Upper lobe of right lung (tissue), 1 donor: Measurements from ENCODE around the gene C15orf40. TPM values are rescaled to one million over a fixed set of nuclear protein-coding genes. Genes with fewer than 3 reads are reported as not detected.

Experiments used
- ATAC-seq: fragments of 200-7000 bp; cut with Tn5 transposase; one replicate; pipeline ENCODE4 v1.9.1; 2020; ENCODE audit warnings: mild to moderate bottlenecking, moderate library complexity
- DNase-seq: peaks from one replicate; pipeline ENCODE4 v3.0.0-alpha.2; 2020
- H3K27ac ChIP-seq: fragments of 200-600 bp; one replicate; pipeline ENCODE4 v1.8.0; 2022
- H3K27me3 ChIP-seq: fragments of 200-600 bp; one replicate; pipeline ENCODE4 v1.8.0; 2022; ENCODE audit warnings: mild to moderate bottlenecking
- H3K36me3 ChIP-seq: fragments of 200-600 bp; one replicate; pipeline ENCODE4 v1.8.0; 2022
- H3K4me1 ChIP-seq: fragments of 200-600 bp; one replicate; pipeline ENCODE4 v1.8.0; 2022
- H3K4me3 ChIP-seq: fragments of 200-600 bp; one replicate; pipeline ENCODE4 v1.8.0; 2022; ENCODE audit warnings: mild to moderate bottlenecking
- H3K9me3 ChIP-seq: fragments of 200-600 bp; one replicate; pipeline ENCODE4 v1.8.0; 2022
- CTCF ChIP-seq: fragments of 200-600 bp; IDR thresholded peaks from one replicate; pipeline ENCODE4 v1.8.0; 2022; ENCODE audit warnings: antibody characterized with exemption
- intact Hi-C: fragments of 100-400 bp; cut with DNase I; formaldehyde crosslinking; loops from one replicate; pipeline ENCODE4 v1.11.0; 2022
- total RNA-seq: library from RNA; stranded (reverse); fragmentation: NEBNext Ultra II Directional; extraction: Animal tissue kit (Norgen Biotek cat#: 25700); gene quantifications from one replicate; pipeline ENCODE4 v1.2.1, GENCODE V29; 2021
- donor health status: DM: no; HTN: yes; CAD: no; lungs with severe emphysema.

Gene C15orf40
- total RNA-seq, 1 donor from 2014 or later = 23.0 TPM

GRCh38 chr15:82963471-82964341 is 47.7 kb downstream of the C15orf40 start:
- no peak for TF ChIP-seq CTCF
- no peak for DNase-seq
- Histone ChIP-seq H3K36me3 (no peaks in the 10 kb centered on the region), H3K27me3 (no peaks in the 10 kb centered on the region), H3K4me3 (no peak overlapping the region), H3K4me1 (no peaks in the 10 kb centered on the region), H3K9me3 (no peaks in the 10 kb centered on the region), H3K27ac (no peak overlapping the region)
- ATAC-seq = no peak
- intact Hi-C loops = no loop called here

- TF ChIP-seq CTCF = no peak
- Histone ChIP-seq H3K27me3 (no peaks in the 10 kb centered on the region), H3K36me3 (no peaks in the 10 kb centered on the region), H3K9me3 (no peaks in the 10 kb centered on the region), H3K4me3 (no peak overlapping the region), H3K4me1 (no peaks in the 10 kb centered on the region), H3K27ac (no peak overlapping the region)
- DNase-seq (no peak), ATAC-seq (no peak)
- intact Hi-C loops = no loop called here
Measured at GRCh38 chr15:82960766-82961165, 50.7 kb downstream of the C15orf40 start.

GRCh38 chr15:82959423-82959822 is 52.0 kb downstream of the C15orf40 start:
- Histone ChIP-seq H3K4me1 (no peaks in the 10 kb centered on the region), H3K27ac (no peak overlapping the region), H3K4me3 (no peak overlapping the region), H3K9me3 (no peaks in the 10 kb centered on the region), H3K36me3 (no peaks in the 10 kb centered on the region), H3K27me3 (no peaks in the 10 kb centered on the region)
- intact Hi-C loops = no loop called here
- no peak for TF ChIP-seq CTCF
- DNase-seq = no peak
- ATAC-seq = no peak

GRCh38 chr15:82958638-82959037 is 52.8 kb downstream of the C15orf40 start:
- no peak for ATAC-seq
- no peaks in the 10 kb centered on the region for H3K4me1 ChIP-seq
- no peak overlapping the region for H3K4me3 ChIP-seq
- intact Hi-C loops = no loop called here
- no peak for TF ChIP-seq CTCF
- no peaks in the 10 kb centered on the region for H3K9me3 ChIP-seq
- no peaks in the 10 kb centered on the region for H3K27me3 ChIP-seq
- DNase-seq = no peak
- no peaks in the 10 kb centered on the region for H3K36me3 ChIP-seq
- no peak overlapping the region for H3K27ac ChIP-seq

GRCh38 chr15:82952158-82953081 is 59.0 kb downstream of the C15orf40 start, which contains the start of gene HOMER2:
Gene HOMER2, minus strand, starts transcription at chr15:82952720. Its CDS starts 185 bp downstream, at chr15:82952535.
- Histone ChIP-seq H3K4me1 (peaks cover 12% of the 10 kb centered on the region), H3K4me3 (peak within 1 kb of the TSS; percentile 56), H3K27me3 (peaks cover 8% of the 10 kb centered on the region), H3K9me3 (no peaks in the 10 kb centered on the region), H3K27ac (no peak within 1 kb of the TSS), H3K36me3 (no peaks in the 10 kb centered on the region)
- ATAC-seq = peak; percentile 82
- no peak for TF ChIP-seq CTCF
- DNase-seq = peak; percentile 79
- intact Hi-C loops = no loop called here
